GM12878 (cell line): ENCODE measurements around the gene ARF3.

Experiments
- EP300 ChIP-seq, 2 experiments: fragments of 150-350 bp in 1 of 2; IDR thresholded peaks; 2 replicates each; pipeline ENCODE4 v1.6.1; 2011 to 2012; ENCODE audit warnings: low read depth in 2 of 2, low read length in 2 of 2, borderline replicate concordance in 1 of 2, improper control_type of control experiment in 1 of 2, inconsistent platforms in 1 of 2; ENCODE audit not compliant: control insufficient read depth in 1 of 2
- PML ChIP-seq: IDR thresholded peaks from 2 replicates; pipeline ENCODE4 v1.6.1; 2012; ENCODE audit warnings: low read length, inconsistent platforms
- POLR2A ChIP-seq: IDR thresholded peaks from 2 replicates; pipeline ENCODE4 v1.6.1; 2011; ENCODE audit warnings: low read depth, mild to moderate bottlenecking, low read length
- RAD21 ChIP-seq: IDR thresholded peaks from 2 replicates; pipeline ENCODE4 v1.6.1; 2011; ENCODE audit warnings: mild to moderate bottlenecking, low read depth, low read length, moderate library complexity; ENCODE audit not compliant: insufficient read depth
- TAF1 ChIP-seq: IDR thresholded peaks from 2 replicates; pipeline ENCODE4 v1.6.1; 2011; ENCODE audit warnings: mild to moderate bottlenecking, low read depth, low read length, borderline replicate concordance
- YY1 ChIP-seq: IDR thresholded peaks from 2 replicates; pipeline ENCODE4 v1.6.1; 2011; ENCODE audit warnings: low read depth, mild to moderate bottlenecking, low read length
- ZNF24 ChIP-seq: fragments of 450-650 bp; IDR thresholded peaks from 2 replicates; pipeline ENCODE4 v1.6.1; 2017; ENCODE audit warnings: antibody characterized with exemption, mild to moderate bottlenecking
- ZSCAN29 ChIP-seq: fragments of 450-650 bp; IDR thresholded peaks from 2 replicates; pipeline ENCODE4 v1.6.1; 2017; ENCODE audit warnings: mild to moderate bottlenecking, moderate library complexity
- TF ChIP-seq, protein P1 (sequence below), 3 experiments: IDR thresholded peaks in 2 of 3; conservative IDR thresholded peaks in 1 of 3; 2 replicates each; pipeline ENCODE4 v1.5.1; 2011; ENCODE audit warnings: low read depth in 3 of 3, low read length in 3 of 3, mild to moderate bottlenecking in 3 of 3, control low read depth in 2 of 3, moderate library complexity in 2 of 3, inconsistent platforms in 1 of 3, mixed read lengths in 1 of 3; ENCODE audit not compliant: control insufficient read depth in 2 of 3, insufficient read depth in 1 of 3; ENCODE audit errors: extremely low read depth in 1 of 3
- TF ChIP-seq, protein P2 (sequence below): IDR thresholded peaks from 2 replicates; pipeline ENCODE4 v1.6.1; 2012; ENCODE audit warnings: mild to moderate bottlenecking, low read depth, low read length

DNA sequence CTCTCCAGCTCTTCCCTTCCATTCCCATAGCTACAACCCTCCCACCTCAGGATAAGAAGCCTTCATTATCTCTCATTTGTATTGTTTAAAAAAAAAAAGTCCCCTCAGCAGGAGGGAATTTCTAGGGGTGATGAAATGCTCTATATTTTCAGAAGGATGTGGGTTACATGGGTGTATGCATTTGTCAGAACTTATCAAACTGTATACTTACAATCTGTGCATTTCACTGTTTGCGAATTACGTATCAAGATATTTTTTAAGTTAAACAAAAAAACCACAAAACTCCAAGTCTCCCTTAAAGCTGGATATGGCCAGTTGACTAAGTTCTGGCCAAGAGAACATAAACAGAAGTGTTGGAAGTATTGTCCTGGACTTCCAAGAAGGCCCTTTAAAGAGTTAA lies 30.0 kb downstream of the ARF3 start:
- TF ChIP-seq, protein P1, sequence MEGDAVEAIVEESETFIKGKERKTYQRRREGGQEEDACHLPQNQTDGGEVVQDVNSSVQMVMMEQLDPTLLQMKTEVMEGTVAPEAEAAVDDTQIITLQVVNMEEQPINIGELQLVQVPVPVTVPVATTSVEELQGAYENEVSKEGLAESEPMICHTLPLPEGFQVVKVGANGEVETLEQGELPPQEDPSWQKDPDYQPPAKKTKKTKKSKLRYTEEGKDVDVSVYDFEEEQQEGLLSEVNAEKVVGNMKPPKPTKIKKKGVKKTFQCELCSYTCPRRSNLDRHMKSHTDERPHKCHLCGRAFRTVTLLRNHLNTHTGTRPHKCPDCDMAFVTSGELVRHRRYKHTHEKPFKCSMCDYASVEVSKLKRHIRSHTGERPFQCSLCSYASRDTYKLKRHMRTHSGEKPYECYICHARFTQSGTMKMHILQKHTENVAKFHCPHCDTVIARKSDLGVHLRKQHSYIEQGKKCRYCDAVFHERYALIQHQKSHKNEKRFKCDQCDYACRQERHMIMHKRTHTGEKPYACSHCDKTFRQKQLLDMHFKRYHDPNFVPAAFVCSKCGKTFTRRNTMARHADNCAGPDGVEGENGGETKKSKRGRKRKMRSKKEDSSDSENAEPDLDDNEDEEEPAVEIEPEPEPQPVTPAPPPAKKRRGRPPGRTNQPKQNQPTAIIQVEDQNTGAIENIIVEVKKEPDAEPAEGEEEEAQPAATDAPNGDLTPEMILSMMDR (IDR thresholded peaks at IDR 0.05 in 2 of 3, conservative IDR thresholded peaks at IDR 0.05 in 1 of 3; ENCODE audit: control insufficient read depth in 2 of 3, extremely low read depth in 1 of 3, insufficient read depth in 1 of 3, low read depth in 3 of 3, low read length in 3 of 3), result no peak
- TF ChIP-seq PML (no peak), ZNF24 (no peak), POLR2A (no peak), RAD21 (no peak), YY1 (no peak), TAF1 (no peak), ZSCAN29 (no peak), EP300 (IDR thresholded peaks at IDR 0.05; ENCODE audit: borderline replicate concordance in 1 of 2, control insufficient read depth in 1 of 2, low read depth in 2 of 2, low read length in 2 of 2) (no peak)
- TF ChIP-seq, protein P2, sequence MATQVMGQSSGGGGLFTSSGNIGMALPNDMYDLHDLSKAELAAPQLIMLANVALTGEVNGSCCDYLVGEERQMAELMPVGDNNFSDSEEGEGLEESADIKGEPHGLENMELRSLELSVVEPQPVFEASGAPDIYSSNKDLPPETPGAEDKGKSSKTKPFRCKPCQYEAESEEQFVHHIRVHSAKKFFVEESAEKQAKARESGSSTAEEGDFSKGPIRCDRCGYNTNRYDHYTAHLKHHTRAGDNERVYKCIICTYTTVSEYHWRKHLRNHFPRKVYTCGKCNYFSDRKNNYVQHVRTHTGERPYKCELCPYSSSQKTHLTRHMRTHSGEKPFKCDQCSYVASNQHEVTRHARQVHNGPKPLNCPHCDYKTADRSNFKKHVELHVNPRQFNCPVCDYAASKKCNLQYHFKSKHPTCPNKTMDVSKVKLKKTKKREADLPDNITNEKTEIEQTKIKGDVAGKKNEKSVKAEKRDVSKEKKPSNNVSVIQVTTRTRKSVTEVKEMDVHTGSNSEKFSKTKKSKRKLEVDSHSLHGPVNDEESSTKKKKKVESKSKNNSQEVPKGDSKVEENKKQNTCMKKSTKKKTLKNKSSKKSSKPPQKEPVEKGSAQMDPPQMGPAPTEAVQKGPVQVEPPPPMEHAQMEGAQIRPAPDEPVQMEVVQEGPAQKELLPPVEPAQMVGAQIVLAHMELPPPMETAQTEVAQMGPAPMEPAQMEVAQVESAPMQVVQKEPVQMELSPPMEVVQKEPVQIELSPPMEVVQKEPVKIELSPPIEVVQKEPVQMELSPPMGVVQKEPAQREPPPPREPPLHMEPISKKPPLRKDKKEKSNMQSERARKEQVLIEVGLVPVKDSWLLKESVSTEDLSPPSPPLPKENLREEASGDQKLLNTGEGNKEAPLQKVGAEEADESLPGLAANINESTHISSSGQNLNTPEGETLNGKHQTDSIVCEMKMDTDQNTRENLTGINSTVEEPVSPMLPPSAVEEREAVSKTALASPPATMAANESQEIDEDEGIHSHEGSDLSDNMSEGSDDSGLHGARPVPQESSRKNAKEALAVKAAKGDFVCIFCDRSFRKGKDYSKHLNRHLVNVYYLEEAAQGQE, result no peak
